Stimulated activated CD4-positive, alpha-beta T cell treated with anti-CD3 and anti-CD28 coated beads, Interleukin-2, amount 100 ng/mL, for 48 hours (primary cell): Measurements from ENCODE around the gene MBNL3.
"Not testable (repeated sequence)": the region's sequence is repeated elsewhere in the genome, so short reads cannot be mapped to it uniquely, and the experiment has no call there.

Source experiments
- DNase-seq, 2 donors: peaks; one replicate each; pipeline ENCODE4 v3.0.0-alpha.2; 2020

The MBNL3 gene

GRCh38 chrX:132367984-132368383 lies 120.9 kb downstream of the MBNL3 start:
- DNase-seq, result no peak

- no peak for DNase-seq
Measured at GRCh38 chrX:132367314-132367713, 121.5 kb downstream of the MBNL3 start.

GRCh38 chrX:132365490-132365889 lies 123.3 kb downstream of the MBNL3 start:
- DNase-seq, result no peak

GRCh38 chrX:132364313-132364712 lies 124.5 kb downstream of the MBNL3 start:
- no peak for DNase-seq

- no peak for DNase-seq
Measured at GRCh38 chrX:132353430-132353829, 135.4 kb downstream of the MBNL3 start.

- no peak for DNase-seq
Measured at GRCh38 chrX:132336172-132336571, 152.7 kb downstream of the MBNL3 start.

GRCh38 chrX:132333351-132333750 lies 155.5 kb downstream of the MBNL3 start:
- DNase-seq, result no peak

- DNase-seq, result no peak
Measured at GRCh38 chrX:132331532-132331931, 157.3 kb downstream of the MBNL3 start.

- DNase-seq, result no peak
Measured at GRCh38 chrX:132331000-132331399, 157.8 kb downstream of the MBNL3 start.

- no peak for DNase-seq
Measured at GRCh38 chrX:132330156-132330729, 158.6 kb downstream of the MBNL3 start.

GRCh38 chrX:132326960-132327359 lies 161.9 kb downstream of the MBNL3 start:
- DNase-seq, result not testable (repeated sequence)
